SU-DHL-6 (cell line): ENCODE results near the gene SLC13A1.

Source experiments
- H2AFZ ChIP-seq: fragments of 200-600 bp; sonication (generic); 2 replicates; pipeline ENCODE4 v1.6.1; 2014; ENCODE audit warnings: low read depth, mild to moderate bottlenecking, moderate library complexity, mixed read lengths, antibody characterized with exemption, low read length; ENCODE audit not compliant: severe bottlenecking
- H3F3A ChIP-seq: fragments of 200-600 bp; shearing (Covaris generic); 2 replicates; pipeline ENCODE4 v1.6.0; 2016; ENCODE audit warnings: antibody characterized with exemption, mild to moderate bottlenecking; ENCODE audit not compliant: insufficient read depth
- H3K27ac ChIP-seq: fragments of 200-600 bp; sonication (generic); 2 replicates; pipeline ENCODE4 v1.5.1; 2016; ENCODE audit warnings: low read depth, mild to moderate bottlenecking, low read length, moderate library complexity, mixed read lengths
- H3K27me3 ChIP-seq: fragments of 200-600 bp; sonication (generic), shearing (Covaris generic); 2 replicates; pipeline ENCODE4 v1.6.0; 2014; ENCODE audit warnings: mild to moderate bottlenecking, low read length
- H3K36me3 ChIP-seq: fragments of 200-600 bp; sonication (generic); 2 replicates; pipeline ENCODE4 v1.6.1; 2014; ENCODE audit warnings: mild to moderate bottlenecking, low read length, mixed read lengths
- H3K4me2 ChIP-seq: fragments of 300-600, 200-600 bp; shearing (Covaris generic), sonication (generic); 2 replicates; pipeline ENCODE4 v1.6.0; 2014; ENCODE audit warnings: low read length, low read depth, mild to moderate bottlenecking; ENCODE audit not compliant: poor library complexity, severe bottlenecking
- H3K4me3 ChIP-seq: fragments of 200-600 bp; sonication (generic); 2 replicates; pipeline ENCODE4 v1.5.1; 2014; ENCODE audit warnings: antibody characterized with exemption, low read length, mild to moderate bottlenecking, mixed read lengths; ENCODE audit not compliant: insufficient read depth, poor library complexity, severe bottlenecking
- H3K79me2 ChIP-seq: fragments of 200-600 bp; sonication (generic); 2 replicates; pipeline ENCODE4 v1.6.1; 2014; ENCODE audit warnings: mild to moderate bottlenecking, low read length, moderate library complexity; ENCODE audit not compliant: insufficient read depth
- H3K9ac ChIP-seq: fragments of 200-600 bp; sonication (generic); 2 replicates; pipeline ENCODE4 v1.7.0; 2014; ENCODE audit warnings: mild to moderate bottlenecking, low read length
- H3K9me2 ChIP-seq: fragments of 200-600 bp; sonication (generic); replicated peaks from 2 replicates; pipeline ENCODE4 v1.6.1; 2014; ENCODE audit warnings: low read length; ENCODE audit not compliant: insufficient read depth
- H3K9me3 ChIP-seq: fragments of 200-600 bp; sonication (generic); 2 replicates; pipeline ENCODE4 v1.6.1; 2014; ENCODE audit warnings: low read length, mixed read lengths; ENCODE audit not compliant: insufficient read depth
- H4K20me1 ChIP-seq: fragments of 200-600 bp; sonication (generic); 2 replicates; pipeline ENCODE4 v1.6.1; 2014; ENCODE audit warnings: low read depth, mild to moderate bottlenecking, antibody characterized with exemption, low read length, moderate library complexity, mixed read lengths
- CTCF ChIP-seq: fragments of 200-600 bp; sonication (generic); IDR thresholded peaks from one replicate; pipeline ENCODE4 v1.5.1; 2017; ENCODE audit warnings: antibody characterized with exemption, mild to moderate bottlenecking, low read length, moderate library complexity; ENCODE audit not compliant: insufficient read depth, poor library complexity, severe bottlenecking
- EZH2phosphoT487 ChIP-seq: fragments of 200-600 bp; sonication (generic), shearing (Covaris generic); conservative IDR thresholded peaks from 2 replicates; pipeline ENCODE4 v1.6.1; 2018; ENCODE audit warnings: mild to moderate bottlenecking, antibody characterized with exemption, low read length, moderate library complexity, mixed read lengths

Gene SLC13A1

GRCh38 chr7:123075838-123076467 lies 123.8 kb downstream of the SLC13A1 start:
- H3K4me3 ChIP-seq: no peak overlapping the region
- H3K9ac ChIP-seq: no peak overlapping the region
- no peaks in the 10 kb centered on the region for H3K27me3 ChIP-seq
- no peaks in the 10 kb centered on the region for H3K36me3 ChIP-seq
- TF ChIP-seq EZH2phosphoT487 (no peak), CTCF (no peak)
- no peaks in the 10 kb centered on the region for H3K9me2 ChIP-seq
- H3K4me2 ChIP-seq: no peak overlapping the region
- H2AFZ ChIP-seq: no peak overlapping the region
- no peaks in the 10 kb centered on the region for H4K20me1 ChIP-seq
- H3K9me3 ChIP-seq: no peaks in the 10 kb centered on the region
- H3K27ac ChIP-seq: no peak overlapping the region
- H3F3A ChIP-seq: no peaks in the 10 kb centered on the region
- H3K79me2 ChIP-seq: no peaks in the 10 kb centered on the region

DNA sequence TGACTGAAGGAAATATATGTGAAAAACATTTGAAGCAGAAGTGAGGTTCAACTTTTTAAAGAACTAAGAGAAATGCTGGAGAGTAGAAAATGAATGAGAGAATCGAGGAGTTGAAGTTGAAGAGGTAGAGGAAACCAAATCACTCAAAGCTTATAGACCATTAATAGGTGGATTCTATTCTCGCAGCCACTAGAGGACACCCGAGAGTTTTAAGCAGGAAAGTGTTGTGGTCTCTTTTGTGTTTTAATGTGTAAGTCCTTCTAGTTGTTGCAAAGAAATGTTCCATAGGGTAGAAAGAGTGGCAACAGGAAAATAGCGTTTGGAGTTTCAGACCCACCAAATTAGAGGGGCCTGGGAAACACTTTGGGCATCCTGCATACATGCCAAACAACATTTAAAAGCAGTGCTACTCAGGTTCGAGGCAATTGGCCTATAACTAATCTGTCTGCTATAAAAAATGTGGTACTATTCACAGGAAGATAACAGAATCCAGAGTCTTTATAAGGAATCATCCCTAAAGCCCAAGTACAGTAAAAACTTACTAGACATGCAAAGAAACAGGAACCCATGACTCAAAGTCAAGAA lies 129.0 kb downstream of the SLC13A1 start:
- no peaks in the 10 kb centered on the region for H3K36me3 ChIP-seq
- H3K9me2 ChIP-seq: no peaks in the 10 kb centered on the region
- no peaks in the 10 kb centered on the region for H3K79me2 ChIP-seq
- H3K27ac ChIP-seq: no peak overlapping the region
- no peak for TF ChIP-seq EZH2phosphoT487
- peak; percentile 53 for TF ChIP-seq CTCF
- H3K27me3 ChIP-seq: no peaks in the 10 kb centered on the region
- no peak overlapping the region for H3K4me3 ChIP-seq
- no peaks in the 10 kb centered on the region for H4K20me1 ChIP-seq
- no peak overlapping the region for H3K4me2 ChIP-seq
- no peak overlapping the region for H2AFZ ChIP-seq
- no peaks in the 10 kb centered on the region for H3K9me3 ChIP-seq
- no peaks in the 10 kb centered on the region for H3F3A ChIP-seq
- H3K9ac ChIP-seq: no peak overlapping the region

GRCh38 chr7:123067814-123068213 lies 132.0 kb downstream of the SLC13A1 start:
- no peaks in the 10 kb centered on the region for H4K20me1 ChIP-seq
- H3K36me3 ChIP-seq: no peaks in the 10 kb centered on the region

More at GRCh38 chr7:123067814-123068213, 132.0 kb downstream of the SLC13A1 start:
- Histone ChIP-seq H3K27me3 (no peaks in the 10 kb centered on the region), H3K9me2 (no peaks in the 10 kb centered on the region), H3K9ac (no peak overlapping the region), H3K4me2 (no peak overlapping the region), H3F3A (no peaks in the 10 kb centered on the region), H3K9me3 (no peaks in the 10 kb centered on the region), H3K79me2 (no peaks in the 10 kb centered on the region), H3K4me3 (no peak overlapping the region), H2AFZ (no peak overlapping the region), H3K27ac (no peak overlapping the region)
- TF ChIP-seq CTCF (no peak), EZH2phosphoT487 (no peak)
